ENCODE data around the gene PFN3. TPM values are rescaled to one million over a fixed set of nuclear protein-coding genes. Genes with fewer than 3 reads are reported as not detected.

The PFN3 gene
- polyA plus RNA-seq, 12 donors: not detected

DNA sequence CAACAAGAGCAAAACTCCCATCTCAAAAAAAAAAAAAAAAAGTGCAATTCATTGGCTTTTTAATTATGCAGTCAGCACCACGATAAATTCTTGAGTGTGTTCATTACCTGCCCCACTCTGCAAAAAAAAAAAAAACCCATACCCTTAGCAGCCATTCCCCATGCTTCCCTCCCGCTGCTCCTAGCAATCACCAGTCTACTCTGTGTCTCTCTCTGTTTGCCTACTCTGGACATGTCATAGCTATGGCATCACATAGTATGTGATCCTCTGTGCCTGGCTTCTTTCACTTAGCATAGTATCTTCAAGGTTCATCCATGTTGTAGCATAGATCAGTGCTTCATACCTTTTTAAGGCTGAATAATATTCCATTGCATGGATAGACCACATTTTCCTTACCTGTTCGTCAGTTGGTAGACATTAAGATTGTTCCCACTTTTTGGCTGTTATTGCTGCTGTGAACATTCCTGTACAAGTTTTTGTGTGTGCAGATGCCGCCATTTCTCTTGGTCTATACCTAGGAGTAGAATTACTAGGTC lies 39.1 kb upstream of the PFN3 start:
- DNase-seq: no peak

DNA sequence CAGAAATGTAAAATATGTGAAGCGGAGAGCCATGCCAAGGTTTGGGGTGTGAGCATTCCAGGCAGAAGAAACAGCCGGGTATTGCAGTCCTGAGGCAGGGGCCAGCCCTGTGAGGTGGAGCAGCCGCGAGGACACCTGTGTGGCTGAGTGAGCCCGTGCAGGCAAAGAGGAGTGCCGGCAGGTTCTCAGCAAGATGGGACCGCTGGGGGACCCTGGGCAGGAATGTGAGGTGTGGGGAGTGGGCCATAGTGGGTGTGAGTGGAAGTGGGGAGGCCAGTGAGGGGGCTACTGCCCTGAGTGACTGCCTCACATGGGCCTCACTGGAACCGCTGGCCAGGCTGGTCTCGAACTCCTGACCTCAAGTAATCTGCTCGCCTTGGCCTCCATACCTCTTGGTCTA lies 38.0 kb upstream of the PFN3 start:
- no peak for DNase-seq

DNA sequence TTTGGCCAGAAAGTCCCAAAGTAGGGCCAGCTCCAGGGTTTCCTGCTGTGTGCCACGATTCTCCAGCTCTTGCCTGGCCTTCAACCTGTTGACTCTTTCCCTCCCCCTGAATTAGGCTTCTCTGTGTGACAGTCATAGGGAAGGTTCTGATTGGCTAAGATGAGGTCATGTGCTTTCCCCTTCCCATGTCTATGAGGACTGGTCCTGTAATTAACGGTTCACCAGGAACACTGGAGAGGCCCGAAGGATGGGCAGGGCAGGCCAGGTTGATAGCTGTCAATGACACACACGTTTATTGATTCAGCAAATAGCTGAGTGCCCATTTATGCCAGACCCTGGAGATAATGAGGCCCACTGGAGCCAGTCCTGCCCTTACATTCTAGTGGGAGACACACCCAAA lies 37.2 kb upstream of the PFN3 start:
- no peak for DNase-seq

DNA sequence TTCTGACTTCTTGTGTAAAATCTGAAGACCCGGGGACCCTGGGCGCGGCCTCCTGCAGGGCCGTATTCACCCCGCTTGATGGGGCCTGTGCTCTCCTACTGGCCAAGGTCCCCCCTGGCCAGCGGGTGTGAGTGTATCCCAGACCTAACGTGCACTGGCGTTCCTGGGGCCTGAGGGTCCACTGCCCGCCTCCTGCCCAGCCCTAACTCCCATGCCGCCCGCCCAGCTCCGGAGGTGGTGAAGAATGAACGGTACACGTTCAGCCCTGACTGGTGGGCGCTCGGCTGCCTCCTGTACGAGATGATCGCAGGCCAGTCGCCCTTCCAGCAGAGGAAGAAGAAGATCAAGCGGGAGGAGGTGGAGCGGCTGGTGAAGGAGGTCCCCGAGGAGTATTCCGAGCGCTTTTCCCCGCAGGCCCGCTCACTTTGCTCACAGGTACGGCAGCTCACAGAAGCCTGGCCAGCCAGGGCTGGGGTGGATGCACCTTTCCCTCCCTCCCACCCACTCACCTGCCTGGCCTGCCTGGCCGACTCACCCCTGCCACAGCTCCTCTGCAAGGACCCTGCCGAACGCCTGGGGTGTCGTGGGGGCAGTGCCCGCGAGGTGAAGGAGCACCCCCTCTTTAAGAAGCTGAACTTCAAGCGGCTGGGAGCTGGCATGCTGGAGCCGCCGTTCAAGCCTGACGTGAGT lies 35.5 kb upstream of the PFN3 start:
- DNase-seq: no peak

DNA sequence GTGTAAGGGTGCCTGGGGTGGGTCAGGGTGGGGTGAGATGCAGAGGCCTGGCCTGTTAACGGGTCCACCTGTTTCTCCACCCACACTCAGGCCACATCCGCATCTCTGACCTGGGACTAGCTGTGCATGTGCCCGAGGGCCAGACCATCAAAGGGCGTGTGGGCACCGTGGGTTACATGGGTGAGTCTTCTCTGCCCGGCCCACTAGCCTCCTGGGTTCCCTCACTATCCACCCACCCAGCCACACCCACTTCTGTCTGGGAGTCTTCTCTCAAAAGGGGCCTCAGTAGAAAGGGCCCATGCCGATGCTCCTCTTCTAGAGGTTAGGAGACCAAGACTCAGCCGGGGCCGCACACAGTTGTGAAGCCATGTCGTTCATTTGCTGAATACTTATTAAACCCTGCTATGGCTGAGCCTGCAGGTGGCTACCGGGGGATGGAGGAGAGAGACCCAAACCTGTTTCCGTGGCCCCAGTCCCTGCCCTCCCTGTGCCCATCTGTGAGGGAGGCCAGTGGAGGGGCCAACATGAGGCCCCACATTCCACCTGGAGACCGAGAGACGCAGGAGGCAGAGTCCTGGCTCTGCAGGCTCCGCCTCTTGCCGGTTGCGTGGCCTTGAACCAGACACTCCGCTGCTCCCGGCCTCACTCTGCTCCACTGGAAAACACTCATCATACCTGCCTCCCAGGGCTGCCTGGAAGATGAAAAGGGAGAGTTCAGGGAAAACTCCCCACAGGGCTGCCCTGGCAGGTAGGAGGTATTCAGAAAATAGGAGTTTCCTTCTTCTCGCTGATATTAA lies 34.7 kb upstream of the PFN3 start:
- DNase-seq: no peak

DNA sequence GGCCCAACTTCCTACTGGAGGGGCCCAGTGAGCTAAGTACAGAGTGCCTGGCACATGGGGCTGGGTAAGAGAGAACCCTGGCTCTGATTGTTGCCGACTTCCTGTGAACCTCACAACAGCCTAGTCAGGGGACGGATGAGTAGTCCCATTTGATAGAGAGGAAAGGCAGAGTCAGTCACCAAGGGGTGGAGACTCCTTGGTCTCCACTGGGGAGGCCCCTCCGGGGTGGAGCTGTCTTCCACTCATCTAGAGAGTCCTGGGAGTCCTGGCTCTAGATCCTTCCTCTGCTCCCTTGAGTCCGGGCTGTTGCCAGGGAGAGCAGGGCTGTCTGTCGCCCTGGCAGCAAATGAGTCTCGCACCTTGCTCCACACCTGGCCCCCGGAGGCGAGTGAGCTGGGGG lies 34.0 kb upstream of the PFN3 start:
- no peak for DNase-seq

DNA sequence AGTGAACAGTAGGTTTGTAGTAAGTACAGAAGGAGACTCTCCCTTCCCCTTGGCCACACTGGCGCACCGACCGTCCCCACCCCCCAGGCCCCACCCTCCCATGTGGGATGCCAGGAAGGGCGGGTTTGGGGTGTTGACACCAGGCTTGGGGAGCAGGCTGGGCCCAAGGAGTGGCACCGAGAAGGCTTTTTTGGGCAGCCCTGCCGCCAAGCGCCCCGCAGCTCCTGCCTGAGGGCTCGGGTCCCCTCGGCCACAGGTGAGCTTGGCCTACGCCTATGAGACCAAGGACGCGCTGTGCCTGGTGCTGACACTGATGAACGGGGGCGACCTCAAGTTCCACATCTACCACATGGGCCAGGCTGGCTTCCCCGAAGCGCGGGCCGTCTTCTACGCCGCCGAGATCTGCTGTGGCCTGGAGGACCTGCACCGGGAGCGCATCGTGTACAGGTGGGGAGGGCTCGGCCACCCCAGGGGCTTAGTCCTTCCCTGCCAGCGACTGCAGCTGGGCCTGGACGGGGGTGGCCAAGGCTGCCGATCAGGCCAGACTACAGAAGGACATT lies 33.3 kb upstream of the PFN3 start:
- DNase-seq: no peak

DNA sequence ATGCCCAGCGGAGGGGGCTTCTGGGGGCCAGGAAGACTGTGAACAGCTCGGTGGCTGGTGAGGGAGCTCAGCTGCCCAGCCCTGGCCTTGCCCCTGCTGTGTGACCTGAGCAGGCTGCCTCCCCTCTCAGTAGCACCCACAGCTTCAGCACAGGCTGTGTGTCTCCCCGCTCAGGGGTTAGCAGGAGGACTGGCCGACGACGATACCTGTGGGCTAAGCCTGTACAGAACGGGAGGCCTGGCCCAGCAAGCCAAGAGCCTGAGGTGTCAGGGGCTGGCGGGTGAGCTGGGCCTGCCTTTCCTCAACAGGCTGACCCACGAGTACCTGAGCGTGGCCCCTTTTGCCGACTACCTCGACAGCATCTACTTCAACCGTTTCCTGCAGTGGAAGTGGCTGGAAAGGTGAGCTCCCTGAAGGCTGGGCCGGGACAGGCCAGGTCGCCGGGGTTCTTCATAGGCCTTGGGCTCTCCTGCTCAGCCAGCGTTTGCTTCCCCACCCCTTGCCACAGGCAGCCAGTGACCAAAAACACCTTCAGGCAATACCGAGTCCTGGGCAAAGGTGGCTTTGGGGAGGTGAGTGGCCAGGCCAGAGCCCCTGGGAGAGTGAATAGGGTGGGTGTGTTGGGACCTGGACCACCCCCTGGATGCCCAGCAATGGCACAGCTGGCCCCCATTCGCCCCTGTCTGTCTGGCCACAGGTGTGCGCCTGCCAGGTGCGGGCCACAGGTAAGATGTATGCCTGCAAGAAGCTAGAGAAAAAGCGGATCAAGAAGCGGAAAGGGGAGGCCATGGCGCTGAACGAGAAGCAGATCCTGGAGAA lies 32.6 kb upstream of the PFN3 start:
- no peak for DNase-seq

DNA sequence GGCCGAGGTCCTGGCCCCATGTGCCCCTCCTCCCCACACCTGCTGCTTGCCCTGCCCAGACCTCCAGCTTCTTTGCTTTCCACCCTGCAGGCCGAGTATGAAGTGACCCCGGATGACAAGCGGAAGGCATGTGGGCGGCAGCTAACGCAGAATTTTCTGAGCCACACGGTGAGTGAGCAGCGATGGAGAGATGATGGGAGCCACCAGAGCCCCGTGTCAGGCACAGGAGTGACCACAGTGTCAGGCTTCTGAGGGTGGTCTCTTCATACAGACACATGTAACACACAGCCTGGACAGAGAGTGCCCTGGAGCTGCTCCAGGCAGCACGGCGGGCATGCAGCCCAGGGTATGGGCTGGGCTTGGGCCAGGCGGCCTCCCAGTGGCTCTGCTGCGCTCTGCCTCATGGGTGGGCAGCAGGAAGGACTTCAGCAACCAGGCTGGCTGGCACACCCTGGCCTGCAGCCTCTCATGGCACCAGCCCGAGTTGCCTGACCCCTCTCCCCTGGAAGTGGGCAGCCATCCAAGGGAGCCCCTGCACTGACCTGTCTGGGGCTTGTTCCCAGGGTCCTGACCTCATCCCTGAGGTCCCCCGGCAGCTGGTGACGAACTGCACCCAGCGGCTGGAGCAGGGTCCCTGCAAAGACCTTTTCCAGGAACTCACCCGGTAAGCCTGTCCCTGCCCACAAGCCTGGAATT lies 31.8 kb upstream of the PFN3 start:
- no peak for DNase-seq

DNA sequence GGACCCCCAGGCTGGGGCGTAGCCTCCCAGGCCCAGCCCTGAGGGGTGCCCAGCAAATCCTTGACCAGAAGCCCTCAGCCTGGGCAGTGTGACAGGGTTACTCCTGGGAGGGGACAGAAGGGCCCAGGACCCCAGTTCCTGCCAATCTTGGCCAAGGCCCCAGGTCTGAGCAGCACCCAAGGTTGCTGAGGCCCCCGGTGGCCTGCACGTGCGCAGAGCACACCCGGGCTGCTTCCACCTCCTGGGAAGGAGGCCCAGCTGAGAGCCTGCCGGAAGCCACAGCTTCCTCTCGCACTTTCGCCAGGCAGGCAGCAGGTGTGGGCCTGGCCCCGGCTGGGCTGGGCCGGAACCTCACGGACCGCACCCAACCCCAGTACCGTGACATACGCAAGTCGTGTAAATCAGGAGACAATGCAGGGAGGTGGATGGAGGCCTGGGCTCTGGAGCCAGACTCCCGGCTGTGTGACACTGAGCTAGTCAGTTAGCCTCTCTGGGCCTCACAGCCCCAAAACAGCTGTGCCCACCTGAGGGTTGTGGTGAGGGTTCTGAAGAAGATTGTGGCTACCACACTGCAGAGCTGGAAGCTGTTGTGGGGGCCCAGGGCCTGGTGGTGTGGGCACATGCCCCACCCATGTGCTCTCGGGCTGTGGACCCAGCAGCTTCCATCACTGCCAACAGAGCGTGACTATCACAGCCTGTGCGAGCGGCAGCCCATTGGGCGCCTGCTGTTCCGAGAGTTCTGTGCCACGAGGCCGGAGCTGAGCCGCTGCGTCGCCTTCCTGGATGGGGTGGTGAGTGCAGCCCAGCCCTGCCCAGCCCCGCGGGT lies 31.1 kb upstream of the PFN3 start:
- no peak for DNase-seq

DNA sequence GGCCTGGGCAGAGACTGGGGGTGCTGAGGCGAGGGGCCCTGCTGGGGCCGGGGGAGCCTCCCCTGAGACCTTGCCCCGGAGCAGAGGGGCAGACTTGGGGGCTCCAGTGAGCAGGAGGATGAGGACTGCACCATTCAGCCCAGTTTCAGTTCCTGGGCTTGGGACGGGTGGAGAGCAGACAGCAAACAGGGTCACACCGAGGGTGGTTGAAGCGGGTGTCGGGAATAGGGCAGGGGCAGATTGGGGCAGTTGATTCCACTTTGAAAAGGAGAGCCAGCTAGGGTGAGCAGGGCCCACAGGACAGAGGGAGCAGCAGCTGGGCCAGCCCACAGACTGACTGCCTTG lies 30.5 kb upstream of the PFN3 start:
- no peak for DNase-seq

DNA sequence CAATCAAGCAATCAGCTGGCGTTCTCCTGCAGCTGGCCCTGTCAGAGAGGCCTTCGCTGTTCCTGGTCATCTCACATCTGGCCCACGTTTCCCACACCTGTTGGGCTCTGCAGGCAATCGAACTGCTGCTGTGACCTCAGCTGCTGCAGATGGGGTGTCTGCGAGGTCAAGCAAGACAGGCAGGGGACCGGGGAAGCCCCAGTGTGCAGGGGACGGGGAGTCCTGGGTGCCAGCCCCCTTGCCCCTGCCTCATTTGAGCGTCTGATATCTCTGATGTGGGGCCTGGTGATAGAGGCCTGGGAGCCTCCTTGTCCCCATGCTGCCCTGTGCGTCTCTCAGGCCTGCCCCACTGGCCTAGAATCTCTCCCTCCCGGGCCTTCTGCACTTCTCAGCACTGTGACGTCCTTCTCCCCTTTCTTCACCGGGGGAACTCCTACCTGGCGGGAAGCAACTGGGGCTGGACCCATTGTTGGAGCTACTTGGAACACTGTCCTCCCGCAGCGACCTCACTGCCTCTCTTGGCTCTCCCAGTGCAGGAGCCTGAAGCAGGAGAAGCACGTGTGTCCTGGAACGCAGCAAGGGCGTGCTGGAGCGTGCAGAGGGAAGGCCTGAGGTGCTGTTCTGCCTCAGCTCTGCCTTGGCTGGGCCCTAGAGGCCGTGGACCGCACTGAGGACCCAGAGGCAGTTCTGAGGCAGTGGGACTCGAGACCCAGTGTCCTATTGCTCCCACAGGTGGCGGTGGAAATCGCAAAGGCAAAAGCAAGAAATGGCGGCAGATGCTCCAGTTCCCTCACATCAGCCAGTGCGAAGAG lies 29.9 kb upstream of the PFN3 start:
- no peak for DNase-seq

DNA sequence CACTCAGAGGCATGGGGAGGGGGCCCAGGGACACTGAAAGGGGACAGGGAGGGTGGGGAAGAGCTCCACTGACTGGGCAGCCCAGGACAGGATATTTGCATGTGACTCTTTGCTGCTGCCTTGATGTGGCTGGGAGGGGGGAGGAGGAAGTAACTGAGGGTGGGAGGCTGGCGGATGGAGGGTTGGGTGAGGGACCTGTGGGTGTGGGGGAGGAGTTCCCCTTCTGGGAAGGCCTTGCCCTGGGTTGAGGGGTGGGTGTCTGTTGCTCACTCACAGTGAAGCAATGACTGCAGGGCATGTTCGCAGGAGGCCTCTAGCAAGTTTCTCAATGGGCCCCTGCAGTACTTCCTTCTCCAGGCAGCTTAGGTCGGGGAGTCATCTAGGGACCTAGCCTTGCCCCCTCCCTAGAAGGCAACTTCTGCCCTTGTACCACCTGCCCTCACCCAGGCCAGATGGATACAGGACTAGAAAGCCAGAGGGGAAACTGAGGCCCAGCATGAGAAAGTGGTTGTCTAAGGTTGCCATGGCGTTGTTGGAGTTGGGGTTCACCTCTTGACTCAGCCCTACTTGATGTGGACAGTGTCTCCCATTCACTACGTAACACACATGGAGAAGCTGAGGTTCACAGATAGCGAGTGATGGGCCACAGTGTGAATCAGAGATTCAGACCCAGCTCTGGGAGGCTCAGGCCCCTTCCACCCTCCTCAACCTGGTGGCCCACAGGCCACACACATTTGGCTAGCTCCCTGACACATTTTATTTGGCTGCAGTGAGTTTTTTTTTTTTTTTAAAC lies 29.0 kb upstream of the PFN3 start:
- no peak for DNase-seq

DNA sequence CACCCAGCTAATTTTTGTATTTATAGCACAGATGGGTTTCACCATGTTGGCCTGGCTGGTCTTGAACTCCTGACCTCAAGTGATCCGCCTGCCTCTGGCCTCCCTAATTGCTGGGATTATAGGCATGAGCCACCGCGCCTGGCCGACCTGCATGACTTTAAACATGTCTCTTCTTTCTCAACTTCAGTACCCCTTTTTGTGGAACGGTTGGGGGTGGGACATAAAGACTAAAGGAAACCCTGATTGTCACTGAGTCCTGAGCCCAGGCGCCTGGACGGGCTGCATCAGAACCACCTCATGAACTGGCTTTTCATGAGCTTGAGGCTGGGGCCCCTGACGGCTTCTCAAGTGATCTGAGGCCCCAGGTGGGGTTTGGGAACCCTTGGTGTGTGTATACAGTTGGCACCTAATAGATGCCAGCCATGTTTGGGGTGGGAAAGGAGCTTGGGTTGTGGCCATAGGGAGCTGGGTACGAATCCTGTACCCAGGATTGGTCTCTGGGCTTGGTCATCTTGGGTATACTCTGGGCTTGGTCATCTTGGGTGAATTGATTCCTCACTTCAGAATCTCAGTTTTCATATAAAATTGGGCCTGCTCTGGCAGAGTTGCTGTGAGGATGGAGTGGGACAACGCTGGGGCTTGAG lies 28.2 kb upstream of the PFN3 start:
- DNase-seq: no peak

DNA sequence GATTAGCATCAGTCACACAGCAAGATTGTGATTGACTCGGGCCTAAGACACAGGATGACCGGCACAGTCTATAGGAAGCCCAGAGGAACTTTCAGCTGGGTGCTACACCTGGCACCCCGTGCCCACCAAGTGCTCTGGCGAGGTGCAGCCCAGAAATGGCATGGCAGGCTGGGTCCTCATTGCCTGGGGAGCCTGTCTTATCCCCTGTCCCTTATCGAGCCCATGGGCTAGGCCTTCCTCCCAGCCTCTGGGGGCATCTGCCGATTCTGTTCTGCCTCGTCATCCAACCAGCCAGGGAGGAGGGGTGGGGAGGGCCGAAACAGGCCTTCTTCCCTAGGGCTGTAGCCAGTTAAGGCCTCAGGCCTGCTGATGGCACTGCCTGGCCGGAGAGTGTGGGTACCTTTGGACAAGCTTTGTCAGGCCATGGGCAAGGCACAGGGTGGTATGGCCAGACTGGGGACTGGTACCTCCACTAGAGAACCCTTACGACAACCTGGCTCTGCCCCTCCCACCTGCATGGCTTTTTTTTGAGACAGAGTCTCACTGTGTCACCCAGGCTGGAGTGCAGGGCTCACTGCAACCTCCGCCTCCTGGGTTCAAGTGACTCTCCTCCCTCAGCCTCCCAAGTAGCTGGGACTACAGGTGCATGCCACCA lies 27.6 kb upstream of the PFN3 start:
- DNase-seq: no peak

DNA sequence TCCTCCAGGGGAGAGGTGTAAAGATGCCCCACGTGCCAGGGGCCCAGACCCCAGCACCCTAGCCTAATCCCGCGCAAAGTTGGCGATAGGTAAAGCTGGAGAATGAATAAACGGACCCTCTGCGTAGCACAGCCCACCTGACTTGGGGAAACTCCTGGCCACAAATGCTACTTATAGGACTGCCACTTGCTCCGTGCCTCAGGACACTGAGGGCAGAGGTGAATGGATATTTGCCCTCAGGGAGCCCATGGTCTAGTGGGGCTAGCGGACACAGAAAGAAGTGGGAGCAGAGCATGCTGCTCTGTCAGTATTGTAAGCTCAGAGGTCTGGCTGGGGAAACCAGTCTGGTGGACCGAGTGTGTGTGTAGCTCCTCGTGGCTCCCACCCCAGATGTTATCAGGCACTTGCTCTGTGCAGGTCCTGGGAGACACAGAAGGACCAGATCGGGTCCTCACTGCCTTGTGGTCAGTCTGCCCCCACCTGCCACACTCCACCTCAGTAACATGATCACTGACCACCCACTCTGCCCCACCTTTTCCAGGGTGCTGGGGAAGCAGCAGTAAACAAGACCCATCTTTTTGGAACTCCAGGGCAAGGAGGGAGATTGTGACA lies 26.9 kb upstream of the PFN3 start:
- no peak for DNase-seq

DNA sequence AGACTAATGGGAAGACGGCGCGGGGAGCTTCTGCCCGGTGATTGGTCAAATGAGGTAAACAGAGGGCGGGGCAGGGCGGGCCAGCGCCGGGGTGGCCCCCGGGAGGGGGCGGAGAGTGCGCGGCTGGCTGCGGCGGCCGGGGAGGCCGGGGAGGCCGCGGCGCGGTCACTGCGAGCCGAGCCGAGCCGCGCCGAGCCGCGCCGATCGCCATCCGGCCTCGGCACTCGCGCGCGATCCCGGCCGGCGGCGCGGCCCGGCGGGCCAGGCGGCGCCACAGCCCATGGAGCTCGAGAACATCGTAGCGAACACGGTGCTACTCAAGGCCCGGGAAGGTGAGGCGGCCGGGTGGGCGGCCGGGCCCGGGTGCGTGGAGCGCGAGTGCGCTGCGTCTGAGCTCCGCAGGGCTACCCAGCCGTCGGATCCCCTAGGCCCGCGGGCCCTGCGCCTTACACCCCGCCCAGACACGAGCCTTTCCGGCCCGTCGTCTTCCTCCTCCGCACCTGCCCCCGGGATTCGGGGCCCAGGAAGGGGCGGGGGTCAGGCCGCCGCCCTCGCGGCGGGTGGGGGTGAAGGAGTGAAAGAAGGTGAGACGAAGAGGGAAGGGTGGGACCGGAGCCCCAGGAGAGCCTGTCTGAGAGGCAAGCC lies 26.2 kb upstream of the PFN3 start, which contains the start of gene GRK6:
Gene GRK6, plus strand, starts transcription at position 111 of the 645 bp plus-strand sequence. Its CDS starts 170 bp downstream, at position 281.
- DNase-seq: no peak
